HG02759 (cell line): ENCODE measurements around the gene SLIT3.

Experiments
- ATAC-seq: cut with Tn5 transposase; IDR thresholded peaks from one replicate; pipeline ENCODE4 v1.9.1; 2021; ENCODE audit warnings: mild to moderate bottlenecking, moderate library complexity; ENCODE audit not compliant: unreplicated experiment

The SLIT3 gene

GRCh38 chr5:168788786-168789185 lies 512.2 kb downstream of the SLIT3 start:
- ATAC-seq = no peak

GRCh38 chr5:168788107-168788506 lies 512.8 kb downstream of the SLIT3 start:
- ATAC-seq = no peak

GRCh38 chr5:168786147-168786546 lies 514.8 kb downstream of the SLIT3 start:
- no peak for ATAC-seq

GRCh38 chr5:168784454-168784853 lies 516.5 kb downstream of the SLIT3 start:
- ATAC-seq = no peak

DNA sequence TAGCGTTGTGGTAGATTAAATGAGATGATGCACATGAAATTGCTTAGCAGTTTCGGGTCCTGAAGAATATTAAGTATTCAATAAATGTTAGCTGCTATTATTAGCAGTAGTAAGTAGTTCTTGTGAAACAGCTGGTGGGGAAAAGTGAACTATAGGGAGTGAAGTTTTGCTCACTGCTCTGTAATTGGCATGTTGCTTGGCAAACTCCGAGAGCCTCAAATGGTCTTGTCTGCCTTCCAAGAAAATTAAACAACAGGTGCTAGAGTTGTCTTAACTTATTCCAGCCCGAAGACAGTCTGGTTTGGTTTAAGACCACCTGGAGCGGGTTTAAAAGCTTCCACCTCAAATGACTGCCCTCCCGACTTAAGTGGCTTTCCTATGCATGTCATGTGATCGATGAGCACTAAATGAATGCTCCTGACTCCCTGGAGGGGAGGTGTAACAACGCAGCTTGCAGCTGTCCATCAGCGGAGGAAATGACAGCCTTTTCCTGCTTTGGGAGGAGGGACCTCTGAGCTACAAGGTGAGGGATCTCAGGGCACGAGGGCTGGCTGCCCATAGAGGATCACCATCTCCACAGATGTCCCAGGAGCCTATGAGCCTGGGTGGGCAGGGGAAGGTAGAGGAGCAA lies 518.9 kb downstream of the SLIT3 start:
- no peak for ATAC-seq

GRCh38 chr5:168780888-168781287 lies 520.1 kb downstream of the SLIT3 start:
- ATAC-seq = no peak

DNA sequence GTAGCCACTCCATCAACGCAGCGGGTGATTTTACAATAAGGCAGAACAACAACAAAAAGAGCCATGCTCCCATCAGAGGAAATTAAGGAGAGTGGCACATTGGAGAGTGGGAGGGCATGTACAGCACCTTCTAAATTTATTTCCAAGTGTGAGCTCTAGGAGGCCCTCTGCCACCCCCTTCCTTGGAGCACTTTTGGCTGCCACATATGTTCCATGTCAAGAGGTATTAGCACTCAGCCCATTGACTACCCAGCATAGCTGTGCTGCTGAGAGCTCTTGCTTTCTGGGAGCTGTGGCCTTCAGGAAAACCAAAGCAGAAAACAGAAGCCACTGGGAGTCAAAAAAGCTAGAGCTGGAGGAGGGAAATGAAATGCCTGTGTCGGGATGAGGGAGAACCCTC lies 521.6 kb downstream of the SLIT3 start:
- ATAC-seq = no peak

GRCh38 chr5:168778536-168778935 lies 522.4 kb downstream of the SLIT3 start:
- ATAC-seq = no peak

DNA sequence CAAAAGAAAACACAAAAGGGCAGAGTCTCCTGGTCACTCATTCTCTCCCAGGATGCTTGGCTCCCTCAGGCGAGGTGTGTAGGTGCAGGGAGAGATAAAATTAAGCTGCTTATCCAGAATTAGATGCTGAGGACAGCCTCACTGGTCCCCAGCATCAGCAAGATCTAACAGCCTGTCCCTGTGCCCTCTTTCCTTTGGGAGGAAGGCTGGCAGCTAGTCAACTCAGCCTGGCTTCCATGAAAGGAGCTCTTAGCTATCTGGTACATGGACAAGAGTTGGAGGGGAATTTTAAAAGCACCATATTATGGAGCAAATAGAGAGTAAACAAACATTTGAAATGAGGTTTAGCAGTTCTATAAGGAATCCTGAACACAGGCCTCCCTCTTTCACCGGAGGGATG lies 523.3 kb downstream of the SLIT3 start:
- ATAC-seq = no peak

- no peak for ATAC-seq
These were observed 524.9 kb downstream of the SLIT3 start for GRCh38 chr5:168776070-168776469.

DNA sequence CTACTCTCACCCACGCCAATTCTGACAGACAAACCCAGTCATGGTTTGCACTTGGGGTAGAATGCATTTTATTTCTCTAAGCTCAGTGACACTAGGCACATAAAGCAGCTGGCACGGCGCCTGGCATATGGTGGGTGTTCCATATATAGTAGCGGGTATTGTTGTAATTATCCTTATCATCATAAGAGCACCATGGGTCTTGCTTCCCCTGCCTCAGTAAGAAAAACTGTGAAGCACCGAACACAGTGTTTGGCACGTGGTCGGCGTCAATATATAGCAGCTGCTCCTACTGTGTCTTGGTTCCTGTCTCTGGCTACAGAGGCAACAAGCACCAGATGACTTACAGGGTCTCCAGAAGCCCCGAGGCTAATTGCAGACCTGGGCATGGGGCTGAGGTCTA lies 527.7 kb downstream of the SLIT3 start:
- ATAC-seq = no peak

GRCh38 chr5:168772316-168772961 lies 528.5 kb downstream of the SLIT3 start:
- ATAC-seq = no peak

DNA sequence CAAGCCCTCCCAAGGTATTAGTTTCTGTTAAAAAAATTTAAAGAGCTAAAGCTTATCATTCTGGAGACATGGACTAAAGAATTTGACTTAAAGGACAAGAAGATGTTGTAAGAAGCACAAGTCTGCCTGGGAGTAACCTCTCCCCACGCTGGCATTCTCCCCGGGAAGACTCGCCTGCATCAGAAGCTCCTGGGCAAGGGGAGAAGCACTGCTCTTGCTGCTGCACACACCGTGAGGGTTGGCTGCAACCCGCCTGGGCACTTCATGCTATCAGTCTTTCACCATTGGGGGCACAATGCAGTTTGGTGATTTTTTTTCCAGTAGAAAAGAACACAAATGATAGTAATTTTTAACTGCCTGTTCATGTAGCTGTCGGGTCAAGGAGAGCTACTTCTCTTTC lies 529.3 kb downstream of the SLIT3 start:
- ATAC-seq = no peak

DNA sequence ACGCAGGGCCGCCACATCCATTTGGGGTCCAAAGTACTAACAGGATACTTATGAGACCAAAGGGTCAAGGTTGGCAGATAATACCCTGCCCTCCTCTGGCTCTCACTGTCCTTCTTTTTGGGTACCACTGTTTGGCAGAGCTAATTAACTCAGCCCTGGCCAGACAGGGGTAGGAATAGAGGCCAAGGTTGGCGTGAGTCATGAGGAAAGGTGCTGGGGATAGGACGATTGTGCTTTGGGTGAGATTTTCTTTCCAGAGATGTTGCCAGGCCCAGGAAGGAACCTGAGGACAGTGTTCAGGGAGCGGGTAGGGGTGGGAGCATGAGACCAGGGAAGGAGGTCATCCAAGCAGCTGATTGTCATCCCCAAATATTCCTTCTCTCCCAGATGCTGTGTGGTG lies 529.9 kb downstream of the SLIT3 start:
- no peak for ATAC-seq

GRCh38 chr5:168770036-168770498 lies 530.9 kb downstream of the SLIT3 start:
- no peak for ATAC-seq

- no peak for ATAC-seq
These were observed 532.8 kb downstream of the SLIT3 start for GRCh38 chr5:168768172-168768571.

- ATAC-seq = no peak
These were observed 534.6 kb downstream of the SLIT3 start for GRCh38 chr5:168766426-168766700.

GRCh38 chr5:168765551-168766425 lies 535.2 kb downstream of the SLIT3 start:
- no peak for ATAC-seq

- ATAC-seq = no peak
These were observed 535.8 kb downstream of the SLIT3 start for GRCh38 chr5:168765086-168765550.

- ATAC-seq = no peak
These were observed 544.2 kb downstream of the SLIT3 start for GRCh38 chr5:168756453-168757391.

DNA sequence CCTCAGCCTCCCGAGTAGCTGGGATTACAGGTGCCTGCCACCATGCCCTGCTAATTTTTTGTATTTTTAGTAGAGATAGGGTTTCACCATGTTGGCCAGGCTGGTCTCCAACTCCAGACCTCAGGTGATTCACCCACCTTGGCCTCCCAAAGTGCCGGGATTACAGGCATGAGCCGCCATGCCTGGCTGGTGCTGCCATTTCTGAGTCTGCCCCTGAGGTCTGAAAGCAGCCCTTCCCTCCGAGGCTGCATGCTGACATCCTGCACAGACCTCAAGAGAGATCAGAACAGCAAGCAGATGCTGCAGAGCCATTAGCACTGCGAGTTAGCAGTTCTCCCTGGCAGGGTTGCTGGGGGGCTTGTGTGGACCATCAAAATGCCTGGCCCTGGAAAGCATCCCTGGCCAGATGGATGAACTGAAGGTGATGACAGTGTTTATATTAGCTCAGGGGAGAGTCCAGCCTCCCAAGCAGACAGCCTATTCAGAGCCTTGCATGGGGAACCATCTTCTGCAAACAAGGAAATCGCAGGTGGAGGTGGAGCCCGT lies 545.3 kb downstream of the SLIT3 start:
- ATAC-seq = no peak
